Upper lobe of left lung (tissue), 4 donors: ENCODE measurements around the gene RPP38.

ENCODE experiments used
- CTCF ChIP-seq, 6 experiments: fragments of 450-650 bp in 4 of 6; fragments of 200-600 bp in 2 of 6; sonication (generic) in 2 of 6; IDR thresholded peaks; one replicate each; pipeline ENCODE4 v1.5.1; 2016 to 2019; ENCODE audit warnings: antibody characterized with exemption in 6 of 6
- POLR2A ChIP-seq, 4 donors: fragments of 450-650 bp; IDR thresholded peaks; one replicate each; pipeline ENCODE4 v1.5.1; 2016 to 2017; ENCODE audit warnings: antibody characterized with exemption in 4 of 4, mild to moderate bottlenecking in 2 of 4
- POLR2AphosphoS5 ChIP-seq, 2 donors: sonication (generic); formaldehyde crosslinking; IDR thresholded peaks; one replicate each; pipeline ENCODE4 v1.5.1; 2017; ENCODE audit warnings: antibody characterized with exemption in 2 of 2

GRCh38 chr10:15059914-15060313, 37.2 kb upstream of the RPP38 start:
- TF ChIP-seq CTCF (IDR thresholded peaks at IDR 0.05), result no peak
- no peak for TF ChIP-seq POLR2A (IDR thresholded peaks at IDR 0.05)
- TF ChIP-seq POLR2AphosphoS5 (IDR thresholded peaks at IDR 0.05), result no peak
